ENCODE measurements around the gene UVSSA. TPM values are rescaled to one million over a fixed set of nuclear protein-coding genes. Genes with fewer than 3 reads are reported as not detected.
"Not testable (repeated sequence)": the region's sequence is repeated elsewhere in the genome, so short reads cannot be mapped to it uniquely, and the experiment has no call there.

Gene UVSSA
- polyA plus RNA-seq, 1 donor from 2014 or later = 13.3 TPM

DNA sequence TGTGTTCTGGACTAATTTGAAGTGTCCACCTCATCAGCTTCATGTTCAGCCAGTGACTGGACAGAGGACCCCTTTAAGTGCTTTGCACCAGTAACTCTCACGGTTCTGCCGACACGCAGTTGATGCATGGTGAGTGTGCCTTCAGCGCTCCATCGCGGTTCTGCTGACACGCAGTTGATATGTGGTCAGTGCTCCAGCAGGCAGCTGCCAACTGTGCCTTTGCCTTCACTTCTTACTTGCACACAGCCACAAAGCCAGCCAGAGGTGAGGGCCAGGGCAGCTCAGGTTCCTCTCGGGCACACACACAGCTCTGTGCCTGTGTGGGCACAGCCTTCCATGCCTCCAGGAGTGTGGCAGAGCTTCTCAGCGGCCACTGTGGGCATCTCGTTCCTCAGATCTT, 46.9 kb downstream of the UVSSA start:
- Histone ChIP-seq H2AFZ (ENCODE audit: low read depth, low read length) (no peak overlapping the region), H3K36me3 (ENCODE audit: insufficient read depth, low read length) (no peaks in the 10 kb centered on the region), H3K9ac (ENCODE audit: low read length) (no peak overlapping the region), H3F3A (ENCODE audit: insufficient read depth, low read length, poor library complexity, severe bottlenecking) (no peaks in the 10 kb centered on the region), H3K27ac (ENCODE audit: low read length) (no peak overlapping the region), H3K27me3 (ENCODE audit: insufficient read depth, low read depth, low read length) (no peaks in the 10 kb centered on the region), H4K20me1 (ENCODE audit: insufficient read depth) (no peaks in the 10 kb centered on the region), H3K79me2 (replicated peaks; ENCODE audit: insufficient read depth, low read length) (no peaks in the 10 kb centered on the region), H3K9me3 (ENCODE audit: low read length) (peaks cover 30% of the 10 kb centered on the region), H3K4me2 (ENCODE audit: low read length) (no peak overlapping the region), H3K4me3 (ENCODE audit: low read length) (no peak overlapping the region), H3K9me2 (ENCODE audit: insufficient read depth, low read length) (no peaks in the 10 kb centered on the region)
- TF ChIP-seq EZH2 (IDR thresholded peaks at IDR 0.05; ENCODE audit: borderline replicate concordance, insufficient read depth, low read length, poor library complexity, severe bottlenecking) = no peak

DNA sequence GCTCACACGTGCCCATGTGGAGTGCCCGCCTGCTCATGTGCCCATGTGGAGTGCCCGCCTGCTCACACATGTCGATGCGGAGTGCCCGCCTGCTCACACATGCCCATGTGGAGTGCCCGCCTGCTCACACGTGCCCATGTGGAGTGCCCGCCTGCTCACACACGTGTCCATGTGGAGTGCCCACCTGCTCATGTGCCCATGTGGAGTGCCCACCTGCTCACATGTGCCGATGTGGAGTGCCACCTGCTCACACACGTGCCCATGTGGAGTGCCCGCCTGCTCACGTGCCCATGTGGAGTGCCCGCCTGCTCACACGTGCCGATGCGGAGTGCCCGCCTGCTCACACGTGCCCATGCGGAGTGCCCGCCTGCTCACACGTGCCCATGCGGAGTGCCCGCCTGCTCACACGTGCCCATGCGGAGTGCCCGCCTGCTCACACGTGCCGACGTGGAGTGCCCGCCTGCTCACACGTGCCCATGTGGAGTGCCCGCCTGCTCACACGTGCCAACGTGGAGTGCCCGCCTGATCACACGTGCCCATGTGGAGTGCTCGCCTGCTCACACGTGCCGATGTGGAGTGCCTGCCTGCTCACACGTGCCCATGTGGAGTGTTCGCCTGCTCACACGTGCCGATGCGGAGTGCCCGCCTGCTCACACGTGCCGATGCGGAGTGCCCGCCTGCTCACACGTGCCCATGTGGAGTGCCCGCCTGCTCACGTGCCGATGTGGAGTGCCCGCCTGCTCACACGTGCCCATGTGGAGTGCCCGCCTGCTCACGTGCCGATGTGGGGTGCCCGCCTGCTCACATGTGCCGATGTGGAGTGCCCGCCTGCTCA, 47.8 kb downstream of the UVSSA start:
- H3F3A ChIP-seq (ENCODE audit: insufficient read depth, low read length, poor library complexity, severe bottlenecking); H3K4me3 ChIP-seq (ENCODE audit: low read length); H3K9me2 ChIP-seq (ENCODE audit: insufficient read depth, low read length); H3K9ac ChIP-seq (ENCODE audit: low read length); H3K27ac ChIP-seq (ENCODE audit: low read length); H4K20me1 ChIP-seq (ENCODE audit: insufficient read depth); H3K36me3 ChIP-seq (ENCODE audit: insufficient read depth, low read length); H3K79me2 ChIP-seq (replicated peaks; ENCODE audit: insufficient read depth, low read length); H3K4me2 ChIP-seq (ENCODE audit: low read length); H2AFZ ChIP-seq (ENCODE audit: low read depth, low read length); H3K27me3 ChIP-seq (ENCODE audit: insufficient read depth, low read depth, low read length): not testable (repeated sequence)
- H3K9me3 ChIP-seq (ENCODE audit: low read length) = peaks cover 31% of the 10 kb centered on the region

DNA sequence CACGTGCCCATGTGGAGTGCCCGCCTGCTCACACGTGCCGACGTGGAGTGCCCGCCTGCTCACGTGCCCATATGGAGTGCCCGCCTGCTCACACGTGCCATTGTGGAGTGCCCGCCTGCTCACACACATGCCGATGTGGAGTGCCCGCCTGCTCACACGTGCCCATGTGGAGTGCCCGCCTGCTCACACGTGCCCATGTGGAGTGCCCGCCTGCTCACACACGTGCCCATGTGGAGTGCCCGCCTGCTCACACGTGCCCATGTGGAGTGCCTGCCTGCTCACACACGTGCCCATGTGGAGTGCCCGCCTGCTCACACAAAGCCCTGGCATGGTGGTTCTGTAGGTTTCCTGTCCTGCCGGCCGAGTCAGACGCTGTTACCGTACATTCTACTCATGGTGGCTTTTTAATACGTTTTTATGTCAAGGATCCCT, 48.4 kb downstream of the UVSSA start:
- H2AFZ ChIP-seq (ENCODE audit: low read depth, low read length); H3K9ac ChIP-seq (ENCODE audit: low read length); H3F3A ChIP-seq (ENCODE audit: insufficient read depth, low read length, poor library complexity, severe bottlenecking); H3K4me2 ChIP-seq (ENCODE audit: low read length); H4K20me1 ChIP-seq (ENCODE audit: insufficient read depth); H3K9me2 ChIP-seq (ENCODE audit: insufficient read depth, low read length); H3K4me3 ChIP-seq (ENCODE audit: low read length); H3K36me3 ChIP-seq (ENCODE audit: insufficient read depth, low read length); H3K27me3 ChIP-seq (ENCODE audit: insufficient read depth, low read depth, low read length); H3K79me2 ChIP-seq (replicated peaks; ENCODE audit: insufficient read depth, low read length); H3K27ac ChIP-seq (ENCODE audit: low read length): not testable (repeated sequence)
- peaks cover 31% of the 10 kb centered on the region for H3K9me3 ChIP-seq (ENCODE audit: low read length)

DNA sequence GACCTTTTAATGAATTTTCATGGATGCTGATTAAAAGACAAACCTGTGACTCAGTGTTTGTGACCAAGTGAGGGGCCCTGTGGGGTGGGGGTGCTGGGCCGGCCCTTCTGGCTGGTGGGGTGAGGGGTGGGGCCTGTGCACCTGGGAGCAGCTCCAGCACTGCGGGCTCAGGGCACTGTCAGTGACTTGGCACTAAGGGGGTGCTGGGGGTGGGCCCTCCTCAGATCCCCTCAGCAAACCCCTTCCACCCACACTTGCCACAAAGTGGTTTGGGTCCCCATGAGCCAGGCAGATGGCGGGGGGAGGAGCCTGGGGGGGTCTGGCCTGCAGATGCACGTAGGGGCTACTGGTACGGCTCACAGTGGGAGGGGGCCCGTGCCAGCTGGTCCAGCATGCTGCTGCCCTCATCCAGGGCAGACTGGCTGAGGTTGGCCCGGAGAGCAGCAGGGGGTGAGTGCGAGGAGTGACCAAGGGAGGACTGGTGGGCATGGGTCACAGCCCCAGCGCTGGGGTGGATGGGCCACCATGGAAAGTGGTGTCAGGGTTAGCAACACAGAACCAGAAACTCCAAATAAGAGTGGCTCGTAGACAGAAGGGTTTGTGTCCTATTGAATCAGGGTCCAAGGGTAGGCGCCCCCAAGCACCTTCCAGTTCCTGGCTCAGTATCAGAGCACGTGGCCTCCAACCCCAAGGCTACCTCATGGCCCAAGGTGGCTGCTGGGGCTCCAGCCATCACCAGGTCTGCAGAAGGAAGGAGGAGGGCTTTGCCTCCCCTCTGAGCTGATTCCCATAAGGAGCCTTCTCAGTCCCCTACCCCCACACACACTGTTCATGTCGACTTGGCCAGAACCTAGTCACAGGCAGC, 49.2 kb downstream of the UVSSA start:
- peaks cover 31% of the 10 kb centered on the region for H3K9me3 ChIP-seq (ENCODE audit: low read length)
- no peaks in the 10 kb centered on the region for H3K9me2 ChIP-seq (ENCODE audit: insufficient read depth, low read length)
- no peak overlapping the region for H3K4me2 ChIP-seq (ENCODE audit: low read length)
- no peak for TF ChIP-seq RAD21 (conservative IDR thresholded peaks at IDR 0.05)
- TF ChIP-seq, protein P1, sequence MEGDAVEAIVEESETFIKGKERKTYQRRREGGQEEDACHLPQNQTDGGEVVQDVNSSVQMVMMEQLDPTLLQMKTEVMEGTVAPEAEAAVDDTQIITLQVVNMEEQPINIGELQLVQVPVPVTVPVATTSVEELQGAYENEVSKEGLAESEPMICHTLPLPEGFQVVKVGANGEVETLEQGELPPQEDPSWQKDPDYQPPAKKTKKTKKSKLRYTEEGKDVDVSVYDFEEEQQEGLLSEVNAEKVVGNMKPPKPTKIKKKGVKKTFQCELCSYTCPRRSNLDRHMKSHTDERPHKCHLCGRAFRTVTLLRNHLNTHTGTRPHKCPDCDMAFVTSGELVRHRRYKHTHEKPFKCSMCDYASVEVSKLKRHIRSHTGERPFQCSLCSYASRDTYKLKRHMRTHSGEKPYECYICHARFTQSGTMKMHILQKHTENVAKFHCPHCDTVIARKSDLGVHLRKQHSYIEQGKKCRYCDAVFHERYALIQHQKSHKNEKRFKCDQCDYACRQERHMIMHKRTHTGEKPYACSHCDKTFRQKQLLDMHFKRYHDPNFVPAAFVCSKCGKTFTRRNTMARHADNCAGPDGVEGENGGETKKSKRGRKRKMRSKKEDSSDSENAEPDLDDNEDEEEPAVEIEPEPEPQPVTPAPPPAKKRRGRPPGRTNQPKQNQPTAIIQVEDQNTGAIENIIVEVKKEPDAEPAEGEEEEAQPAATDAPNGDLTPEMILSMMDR (IDR thresholded peaks at IDR 0.05; ENCODE audit: poor library complexity, severe bottlenecking) = no peak
- no peak for TF ChIP-seq MXI1 (conservative IDR thresholded peaks at IDR 0.05; ENCODE audit: poor library complexity, severe bottlenecking)
- TF ChIP-seq, protein P2, sequence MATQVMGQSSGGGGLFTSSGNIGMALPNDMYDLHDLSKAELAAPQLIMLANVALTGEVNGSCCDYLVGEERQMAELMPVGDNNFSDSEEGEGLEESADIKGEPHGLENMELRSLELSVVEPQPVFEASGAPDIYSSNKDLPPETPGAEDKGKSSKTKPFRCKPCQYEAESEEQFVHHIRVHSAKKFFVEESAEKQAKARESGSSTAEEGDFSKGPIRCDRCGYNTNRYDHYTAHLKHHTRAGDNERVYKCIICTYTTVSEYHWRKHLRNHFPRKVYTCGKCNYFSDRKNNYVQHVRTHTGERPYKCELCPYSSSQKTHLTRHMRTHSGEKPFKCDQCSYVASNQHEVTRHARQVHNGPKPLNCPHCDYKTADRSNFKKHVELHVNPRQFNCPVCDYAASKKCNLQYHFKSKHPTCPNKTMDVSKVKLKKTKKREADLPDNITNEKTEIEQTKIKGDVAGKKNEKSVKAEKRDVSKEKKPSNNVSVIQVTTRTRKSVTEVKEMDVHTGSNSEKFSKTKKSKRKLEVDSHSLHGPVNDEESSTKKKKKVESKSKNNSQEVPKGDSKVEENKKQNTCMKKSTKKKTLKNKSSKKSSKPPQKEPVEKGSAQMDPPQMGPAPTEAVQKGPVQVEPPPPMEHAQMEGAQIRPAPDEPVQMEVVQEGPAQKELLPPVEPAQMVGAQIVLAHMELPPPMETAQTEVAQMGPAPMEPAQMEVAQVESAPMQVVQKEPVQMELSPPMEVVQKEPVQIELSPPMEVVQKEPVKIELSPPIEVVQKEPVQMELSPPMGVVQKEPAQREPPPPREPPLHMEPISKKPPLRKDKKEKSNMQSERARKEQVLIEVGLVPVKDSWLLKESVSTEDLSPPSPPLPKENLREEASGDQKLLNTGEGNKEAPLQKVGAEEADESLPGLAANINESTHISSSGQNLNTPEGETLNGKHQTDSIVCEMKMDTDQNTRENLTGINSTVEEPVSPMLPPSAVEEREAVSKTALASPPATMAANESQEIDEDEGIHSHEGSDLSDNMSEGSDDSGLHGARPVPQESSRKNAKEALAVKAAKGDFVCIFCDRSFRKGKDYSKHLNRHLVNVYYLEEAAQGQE (IDR thresholded peaks at IDR 0.05; ENCODE audit: borderline replicate concordance) = no peak
- TF ChIP-seq SMC3 (conservative IDR thresholded peaks at IDR 0.05; ENCODE audit: poor library complexity) = no peak
- TF ChIP-seq EZH2 (IDR thresholded peaks at IDR 0.05; ENCODE audit: borderline replicate concordance, insufficient read depth, low read length, poor library complexity, severe bottlenecking) = no peak
- TF ChIP-seq TAF1 (IDR thresholded peaks at IDR 0.05; ENCODE audit: low read depth) = no peak
- TF ChIP-seq POLR2AphosphoS5 (IDR thresholded peaks at IDR 0.05) = no peak
- no peak for TF ChIP-seq EP300 (conservative IDR thresholded peaks at IDR 0.05; ENCODE audit: poor library complexity, severe bottlenecking)
- no peaks in the 10 kb centered on the region for H3K79me2 ChIP-seq (replicated peaks; ENCODE audit: insufficient read depth, low read length)
- H4K20me1 ChIP-seq (ENCODE audit: insufficient read depth) = no peaks in the 10 kb centered on the region
- H3K9ac ChIP-seq (ENCODE audit: low read length) = no peak overlapping the region
- H3K4me3 ChIP-seq (ENCODE audit: low read length) = no peak overlapping the region
- H3K27ac ChIP-seq (ENCODE audit: low read length) = no peak overlapping the region
- H3F3A ChIP-seq (ENCODE audit: insufficient read depth, low read length, poor library complexity, severe bottlenecking) = no peaks in the 10 kb centered on the region
- no peak overlapping the region for H2AFZ ChIP-seq (ENCODE audit: low read depth, low read length)
- H3K36me3 ChIP-seq (ENCODE audit: insufficient read depth, low read length) = no peaks in the 10 kb centered on the region
- peaks cover 11% of the 10 kb centered on the region for H3K27me3 ChIP-seq (ENCODE audit: insufficient read depth, low read depth, low read length)

Data from neural cell (in vitro differentiated cells).